OCI-LY3 (cell line): ENCODE results near the gene KCNC3.

Experiments
- EZH2phosphoT487 ChIP-seq: fragments of 200-600 bp; shearing (Covaris generic); IDR thresholded peaks from 2 replicates; pipeline ENCODE4 v1.6.1; 2018; ENCODE audit warnings: antibody characterized with exemption, mixed run types, low read depth
- TF ChIP-seq, protein P1 (sequence below): fragments of 200-600, 300-600 bp; sonication (generic); IDR thresholded peaks from 2 replicates; pipeline ENCODE4 v1.5.1; 2014; ENCODE audit warnings: antibody characterized with exemption, low read length, low read depth

DNA sequence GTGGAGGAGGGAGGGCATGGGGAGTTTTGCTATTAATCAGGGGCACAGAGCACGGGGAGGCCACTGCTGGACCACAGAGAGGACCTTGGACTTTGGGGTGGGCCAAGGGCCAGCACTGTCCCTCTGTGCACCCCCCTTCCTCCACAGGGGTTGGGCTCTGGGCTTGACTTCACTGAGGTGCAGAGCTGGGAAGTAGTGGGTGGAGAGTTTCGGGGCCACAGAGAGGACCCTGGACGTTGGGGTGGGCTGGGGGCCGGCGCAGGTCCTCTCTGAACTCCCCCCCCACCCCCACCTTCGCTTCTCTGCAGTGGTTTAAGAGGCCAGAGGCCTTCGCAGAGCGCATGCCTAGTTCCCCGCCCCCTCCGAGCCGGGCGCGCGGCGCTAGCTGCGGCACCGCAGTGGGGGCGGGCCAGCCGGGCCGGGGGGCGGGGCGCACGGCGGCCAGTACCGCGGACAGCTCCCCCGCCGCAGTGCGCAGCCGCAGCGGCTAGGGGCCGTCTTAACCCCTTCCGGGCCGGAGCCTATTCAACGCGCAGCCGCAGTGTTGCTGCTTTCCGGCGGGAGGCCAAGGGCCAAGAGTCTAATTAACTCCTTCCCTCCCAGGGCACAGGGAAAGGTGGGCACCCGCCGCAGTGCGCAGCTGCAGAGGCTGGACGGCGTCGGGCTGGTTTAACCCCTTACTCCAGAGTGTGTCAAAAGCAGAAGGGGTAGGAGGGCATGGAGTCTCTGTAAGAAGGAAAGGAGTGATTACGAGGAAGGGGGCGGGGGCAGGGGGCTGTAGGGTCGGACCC lies 3.7 kb downstream of the KCNC3 start:
- TF ChIP-seq, protein P1, sequence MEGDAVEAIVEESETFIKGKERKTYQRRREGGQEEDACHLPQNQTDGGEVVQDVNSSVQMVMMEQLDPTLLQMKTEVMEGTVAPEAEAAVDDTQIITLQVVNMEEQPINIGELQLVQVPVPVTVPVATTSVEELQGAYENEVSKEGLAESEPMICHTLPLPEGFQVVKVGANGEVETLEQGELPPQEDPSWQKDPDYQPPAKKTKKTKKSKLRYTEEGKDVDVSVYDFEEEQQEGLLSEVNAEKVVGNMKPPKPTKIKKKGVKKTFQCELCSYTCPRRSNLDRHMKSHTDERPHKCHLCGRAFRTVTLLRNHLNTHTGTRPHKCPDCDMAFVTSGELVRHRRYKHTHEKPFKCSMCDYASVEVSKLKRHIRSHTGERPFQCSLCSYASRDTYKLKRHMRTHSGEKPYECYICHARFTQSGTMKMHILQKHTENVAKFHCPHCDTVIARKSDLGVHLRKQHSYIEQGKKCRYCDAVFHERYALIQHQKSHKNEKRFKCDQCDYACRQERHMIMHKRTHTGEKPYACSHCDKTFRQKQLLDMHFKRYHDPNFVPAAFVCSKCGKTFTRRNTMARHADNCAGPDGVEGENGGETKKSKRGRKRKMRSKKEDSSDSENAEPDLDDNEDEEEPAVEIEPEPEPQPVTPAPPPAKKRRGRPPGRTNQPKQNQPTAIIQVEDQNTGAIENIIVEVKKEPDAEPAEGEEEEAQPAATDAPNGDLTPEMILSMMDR, result no peak
- no peak for TF ChIP-seq EZH2phosphoT487
